IMR-90 (cell line): ENCODE results near the gene YJEFN3.

Experiments
- BHLHE40 ChIP-seq: fragments of 150-350 bp; IDR thresholded peaks from 2 replicates; pipeline ENCODE4 v1.6.1; 2016; ENCODE audit warnings: mild to moderate bottlenecking, low read depth, low read length
- CTCF ChIP-seq: conservative IDR thresholded peaks from 2 replicates; pipeline ENCODE4 v1.5.1; 2012; ENCODE audit warnings: mild to moderate bottlenecking, low read depth, low read length, improper control_type of control experiment
- POLR2A ChIP-seq: IDR thresholded peaks from 2 replicates; pipeline ENCODE4 v1.6.1; 2012; ENCODE audit warnings: mild to moderate bottlenecking, low read depth, low read length
- RAD21 ChIP-seq: IDR thresholded peaks from 2 replicates; pipeline ENCODE4 v1.6.1; 2012; ENCODE audit warnings: low read length, improper control_type of control experiment
- RCOR1 ChIP-seq: IDR thresholded peaks from 2 replicates; pipeline ENCODE4 v1.6.1; 2012; ENCODE audit warnings: mild to moderate bottlenecking, low read length, improper control_type of control experiment; ENCODE audit not compliant: insufficient replicate concordance
- RFX5 ChIP-seq: IDR thresholded peaks from 2 replicates; pipeline ENCODE4 v1.8.0; 2012; ENCODE audit warnings: low read depth, mild to moderate bottlenecking, low read length, moderate library complexity
- TF ChIP-seq, protein P1 (sequence below): fragments of 150-350 bp; IDR thresholded peaks from 2 replicates; pipeline ENCODE4 v1.6.1; 2017; ENCODE audit warnings: mild to moderate bottlenecking, antibody characterized with exemption, low read length, low read depth

GRCh38 chr19:19532806-19533701 lies 4.3 kb downstream of the YJEFN3 start:
- no peak for TF ChIP-seq POLR2A
- TF ChIP-seq RCOR1: no peak
- no peak for TF ChIP-seq CTCF
- no peak for TF ChIP-seq BHLHE40
- no peak for TF ChIP-seq RFX5
- no peak for TF ChIP-seq RAD21
- TF ChIP-seq, protein P1, sequence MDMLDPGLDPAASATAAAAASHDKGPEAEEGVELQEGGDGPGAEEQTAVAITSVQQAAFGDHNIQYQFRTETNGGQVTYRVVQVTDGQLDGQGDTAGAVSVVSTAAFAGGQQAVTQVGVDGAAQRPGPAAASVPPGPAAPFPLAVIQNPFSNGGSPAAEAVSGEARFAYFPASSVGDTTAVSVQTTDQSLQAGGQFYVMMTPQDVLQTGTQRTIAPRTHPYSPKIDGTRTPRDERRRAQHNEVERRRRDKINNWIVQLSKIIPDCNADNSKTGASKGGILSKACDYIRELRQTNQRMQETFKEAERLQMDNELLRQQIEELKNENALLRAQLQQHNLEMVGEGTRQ: no peak
